HuH-7 (cell line): Measurements from ENCODE around the gene SULT1E1.
"Not testable (repeated sequence)": the region's sequence is repeated elsewhere in the genome, so short reads cannot be mapped to it uniquely, and the experiment has no call there.

Source experiments
- DNase-seq: peaks from one replicate; pipeline ENCODE4 v3.0.0; 2011; ENCODE audit warnings: low spot score

SULT1E1 gene

GRCh38 chr4:69843301-69843700, 16.6 kb downstream of the SULT1E1 start:
- no peak for DNase-seq

DNA sequence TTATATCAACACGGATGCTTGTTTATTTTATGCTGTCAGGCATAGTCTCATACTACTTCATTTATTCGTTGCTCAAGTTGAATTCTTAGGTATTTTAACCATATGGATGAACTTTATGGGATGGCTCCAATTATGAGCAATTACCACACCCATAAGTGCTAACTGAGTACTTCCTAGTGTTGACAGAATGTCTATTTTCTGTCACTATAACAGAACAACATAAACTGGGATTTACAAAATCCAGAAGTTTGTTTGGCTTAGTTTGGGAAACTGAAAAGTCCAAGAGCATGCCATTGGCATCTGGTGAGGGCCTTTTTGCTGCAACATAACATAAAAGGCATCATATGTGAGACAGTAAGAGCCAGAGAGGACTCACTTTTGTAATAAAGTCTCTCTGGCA, 21.0 kb downstream of the SULT1E1 start:
- DNase-seq, result no peak

- no peak for DNase-seq
Measured at GRCh38 chr4:69836287-69836686, 23.7 kb downstream of the SULT1E1 start.

DNA sequence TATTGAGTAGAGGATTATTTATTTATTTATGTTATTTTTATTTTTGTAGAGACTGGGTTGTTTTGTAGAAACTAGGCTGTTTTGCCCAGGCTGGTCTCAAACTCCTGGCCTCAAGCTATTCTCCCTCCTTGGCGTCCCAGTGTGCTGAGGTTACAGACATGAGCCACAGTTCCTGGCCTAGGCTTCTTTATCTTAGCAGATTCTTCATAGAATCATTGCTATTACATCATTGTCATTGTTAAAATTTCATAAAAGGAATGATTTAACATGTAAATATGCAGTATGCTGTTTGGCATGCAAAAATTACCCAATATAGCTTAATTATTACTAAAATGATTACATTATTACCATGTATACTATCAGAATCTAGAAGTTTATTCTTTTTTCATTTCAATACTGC, 24.2 kb downstream of the SULT1E1 start:
- DNase-seq, result no peak

DNA sequence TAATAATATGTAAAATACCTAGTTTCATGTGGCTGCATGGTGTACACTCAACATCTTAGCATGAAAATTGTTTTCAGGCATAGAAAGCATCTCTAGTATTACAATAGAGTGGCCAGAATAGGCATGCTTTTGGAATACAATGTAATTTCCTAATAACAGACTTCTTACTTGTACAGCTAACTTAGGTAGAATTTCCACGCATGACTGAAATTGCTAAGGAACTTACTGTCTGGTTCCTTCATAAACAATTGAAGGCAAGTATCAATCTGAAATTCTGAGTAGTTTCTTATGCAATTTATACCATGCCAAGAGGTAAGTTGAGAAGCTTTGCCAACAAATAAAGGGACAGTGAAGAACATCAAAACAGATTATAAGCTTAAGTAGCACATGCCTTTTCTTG, 26.7 kb downstream of the SULT1E1 start:
- no peak for DNase-seq

GRCh38 chr4:69832326-69833030, 27.5 kb downstream of the SULT1E1 start:
- DNase-seq, result peak; percentile 14

DNA sequence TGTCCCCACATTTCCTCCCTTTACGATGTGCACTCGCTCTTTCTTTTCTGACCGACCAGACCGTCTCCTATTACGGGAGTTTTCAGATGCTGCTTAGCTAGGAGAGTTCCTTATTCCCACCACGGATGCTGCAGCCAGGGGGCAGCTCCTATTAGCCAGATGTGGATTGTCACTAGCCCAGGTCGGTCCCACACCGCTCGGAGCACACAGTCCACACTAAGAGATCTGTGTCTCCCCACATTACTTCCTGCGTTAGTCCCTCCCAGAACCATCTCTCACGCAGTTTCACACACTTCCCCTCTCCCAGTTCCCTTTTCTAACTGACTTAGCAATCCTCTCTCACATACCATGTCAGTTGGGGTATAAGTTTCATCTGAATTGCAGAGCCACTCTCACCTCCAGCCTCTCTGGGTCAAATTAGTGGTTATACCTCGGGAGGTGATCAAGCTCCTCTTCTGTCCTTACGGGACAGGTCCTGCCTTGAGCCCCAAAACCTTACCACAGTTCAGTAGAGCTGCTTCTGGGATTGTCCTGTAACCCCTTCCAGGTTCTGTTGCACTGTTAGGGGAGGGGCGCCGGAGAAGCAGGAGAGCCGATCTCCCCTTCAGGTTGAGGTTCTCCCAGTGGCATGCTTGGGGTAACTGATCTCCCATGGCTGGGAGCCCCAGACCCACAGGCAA, 28.2 kb downstream of the SULT1E1 start:
- DNase-seq, result no peak

- DNase-seq, result no peak
Measured at GRCh38 chr4:69831270-69831627, 28.7 kb downstream of the SULT1E1 start.

- no peak for DNase-seq
Measured at GRCh38 chr4:69830560-69831269, 29.2 kb downstream of the SULT1E1 start.

DNA sequence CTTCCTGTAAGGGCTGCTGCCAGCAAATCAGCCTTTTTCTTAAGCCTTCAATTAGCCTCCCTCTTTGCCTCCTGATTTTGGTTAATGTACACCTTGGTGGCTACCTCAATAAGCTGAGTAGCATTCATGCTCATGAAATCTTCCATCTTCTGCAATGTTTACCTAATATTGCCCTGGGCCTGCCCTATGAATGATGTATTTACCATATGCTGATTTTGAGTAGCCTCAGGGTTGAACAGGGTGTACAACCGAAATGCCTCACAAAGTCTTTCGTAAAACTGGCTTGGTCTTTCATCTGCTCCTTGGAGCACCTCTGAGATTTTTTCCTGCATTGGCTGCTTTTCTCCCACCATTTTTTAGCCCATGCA, 29.8 kb downstream of the SULT1E1 start:
- DNase-seq, result no peak

GRCh38 chr4:69829678-69830077, 30.3 kb downstream of the SULT1E1 start:
- no peak for DNase-seq

DNA sequence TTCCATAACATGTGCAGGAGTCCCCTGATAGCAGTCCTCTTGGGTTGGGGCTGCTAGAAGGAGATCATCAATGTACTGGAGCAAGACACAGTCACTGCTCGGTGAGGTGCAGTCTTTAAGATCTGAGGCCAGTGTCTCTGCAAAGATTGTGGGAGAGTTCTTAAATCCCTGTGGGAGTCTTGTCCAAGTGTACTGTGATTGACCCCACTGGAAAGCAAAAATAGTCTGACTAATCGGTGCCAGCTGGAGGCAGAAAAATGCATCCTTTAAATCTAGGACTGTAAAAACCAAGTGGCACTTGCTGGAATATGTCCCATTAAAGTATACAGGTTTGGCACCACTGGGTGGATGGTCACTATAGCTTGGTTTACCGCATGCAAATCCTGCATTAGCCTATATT, 31.1 kb downstream of the SULT1E1 start:
- DNase-seq, result no peak

DNA sequence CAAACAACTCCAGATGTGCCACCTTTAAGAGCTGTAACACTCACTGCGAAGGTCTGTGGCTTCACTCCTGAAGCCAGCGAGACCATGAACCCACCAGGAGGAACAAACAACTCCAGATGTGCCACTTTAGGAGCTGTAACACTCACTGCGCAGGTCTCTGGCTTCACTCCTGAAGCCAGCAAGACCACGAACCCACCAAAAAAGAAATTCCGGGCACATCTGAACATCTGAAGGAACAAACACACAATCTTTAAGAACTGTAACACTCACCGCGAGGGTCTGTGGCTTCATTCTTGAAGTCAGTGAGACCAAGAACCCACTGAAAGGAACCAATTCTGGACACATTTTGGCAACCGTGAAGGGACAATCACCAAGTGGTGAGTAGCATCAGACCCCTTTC, 34.9 kb downstream of the SULT1E1 start:
- not testable (repeated sequence) for DNase-seq

- DNase-seq, result peak; percentile 12
Measured at GRCh38 chr4:69823481-69824186, 36.3 kb downstream of the SULT1E1 start.

- no peak for DNase-seq
Measured at GRCh38 chr4:69823048-69823447, 36.9 kb downstream of the SULT1E1 start.

- DNase-seq, result no peak
Measured at GRCh38 chr4:69822198-69822597, 37.7 kb downstream of the SULT1E1 start.

GRCh38 chr4:69818060-69818639, 41.8 kb downstream of the SULT1E1 start:
- DNase-seq, result no peak

DNA sequence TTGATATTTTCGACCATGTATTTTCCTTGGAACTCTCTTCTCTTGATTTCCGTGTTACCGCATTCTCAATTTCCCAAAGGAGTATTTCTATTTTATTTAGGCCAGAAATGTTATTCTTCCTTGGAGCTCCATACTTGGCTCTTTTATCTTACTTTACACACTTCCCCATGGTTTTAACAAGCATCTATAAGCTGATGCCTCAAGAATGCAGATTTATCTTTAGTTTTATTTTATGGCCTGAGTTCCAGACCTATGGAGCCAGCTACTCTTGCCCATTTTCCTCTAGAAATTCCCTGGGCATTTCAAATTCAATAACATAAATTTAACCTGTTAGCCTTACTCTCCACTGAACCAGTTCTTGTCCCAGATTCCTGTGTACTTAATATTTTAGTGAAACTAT, 43.7 kb downstream of the SULT1E1 start:
- no peak for DNase-seq

DNA sequence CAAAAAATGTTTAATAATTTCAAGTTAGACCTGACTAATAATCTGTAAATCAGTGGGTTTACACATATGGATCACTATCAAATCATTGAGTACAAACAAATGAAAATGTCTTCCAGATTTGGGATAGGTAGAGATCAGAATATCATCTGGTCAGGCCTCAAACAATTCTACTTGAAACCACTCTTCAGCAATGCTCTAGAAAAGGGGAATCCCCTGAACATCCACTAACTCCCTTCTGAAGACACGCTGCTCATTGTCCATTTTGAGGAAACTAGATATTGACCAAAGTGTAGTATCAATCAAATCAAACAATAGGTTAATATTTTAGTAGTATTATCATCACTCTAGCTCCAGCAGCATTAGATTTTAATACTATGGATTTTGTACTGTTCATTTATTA, 46.3 kb downstream of the SULT1E1 start:
- no peak for DNase-seq

DNA sequence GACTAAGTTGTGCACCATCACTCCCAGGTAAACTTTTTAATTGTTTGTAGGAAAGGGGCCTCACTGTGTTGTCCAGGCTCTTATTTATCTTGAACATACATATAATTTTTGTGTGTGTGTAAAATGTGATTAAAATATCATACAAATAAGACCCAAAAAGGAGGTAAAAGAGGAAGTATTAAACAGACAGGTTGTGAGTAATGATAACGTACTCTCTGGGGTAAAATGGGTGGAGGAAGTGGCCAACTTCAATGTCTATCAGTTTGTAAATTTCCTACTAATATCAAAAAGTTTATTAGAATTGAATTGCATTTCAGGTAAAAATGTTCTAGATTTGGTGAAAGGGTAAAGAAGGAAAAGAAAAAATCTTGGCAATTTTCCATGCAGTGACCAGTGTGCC, 48.8 kb downstream of the SULT1E1 start:
- no peak for DNase-seq

DNA sequence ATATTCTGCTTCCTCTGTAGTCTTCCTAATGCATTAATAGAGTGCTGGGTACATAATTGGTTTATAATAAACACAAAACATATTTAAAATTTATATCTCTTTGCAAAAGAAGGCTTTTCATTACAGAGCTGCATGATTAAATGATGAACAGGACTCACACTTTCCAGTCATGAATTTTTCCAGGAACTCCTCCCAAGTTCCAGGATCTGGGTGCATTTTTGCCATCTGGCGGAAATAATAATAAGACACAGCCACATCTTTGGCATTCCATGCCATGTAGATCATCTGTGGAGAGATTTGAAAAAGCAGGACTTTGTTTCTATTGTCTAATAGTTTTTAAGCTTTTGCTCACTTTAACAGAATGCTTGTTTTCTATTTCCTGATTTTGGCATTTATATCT, 59.3 kb downstream of the SULT1E1 start:
- DNase-seq, result no peak

GRCh38 chr4:69799337-69799736, 60.6 kb downstream of the SULT1E1 start:
- no peak for DNase-seq
